CD4-positive, alpha-beta T cell treated with Interleukin-6 at 100 ng/mL for 8 hours (primary cell): Measurements from ENCODE around the gene ZNF787.

ENCODE experiments used
- DNase-seq: peaks from one replicate; pipeline ENCODE4 v3.0.0-alpha.2; 2020; ENCODE audit warnings: mixed read lengths, low spot score

Gene ZNF787

GRCh38 chr19:56086671-56087430 is 34.2 kb downstream of the ZNF787 start:
- DNase-seq = no peak

GRCh38 chr19:56085571-56086275 is 35.4 kb downstream of the ZNF787 start:
- no peak for DNase-seq

GRCh38 chr19:56084835-56085536 is 36.1 kb downstream of the ZNF787 start:
- no peak for DNase-seq

GRCh38 chr19:56083668-56084067 is 37.4 kb downstream of the ZNF787 start:
- no peak for DNase-seq

- peak; percentile 56 for DNase-seq
Observed at GRCh38 chr19:56080669-56081401, 40.3 kb downstream of the ZNF787 start.

- no peak for DNase-seq
Observed at GRCh38 chr19:56079609-56080008, 41.5 kb downstream of the ZNF787 start.

GRCh38 chr19:56076498-56076897 is 44.6 kb downstream of the ZNF787 start:
- DNase-seq = no peak

GRCh38 chr19:56071151-56071550 is 49.9 kb downstream of the ZNF787 start:
- no peak for DNase-seq

- no peak for DNase-seq
Observed at GRCh38 chr19:56069642-56070041, 51.5 kb downstream of the ZNF787 start.

GRCh38 chr19:56066152-56067023 is 54.7 kb downstream of the ZNF787 start:
- DNase-seq = peak; percentile 59

GRCh38 chr19:56053596-56053995 is 67.5 kb downstream of the ZNF787 start:
- DNase-seq = no peak
